ENCODE measurements around the gene SCCPDH. TPM values are rescaled to one million over a fixed set of nuclear protein-coding genes. Genes with fewer than 3 reads are reported as not detected.
A peak's percentile ranks its signal among the peaks of the same experiment; 100 is the strongest.

The SCCPDH gene
- total and polyA plus RNA-seq, 4 donors: 52.1 to 84.3 (median 78.5) TPM

GRCh38 chr1:246708166-246708565 lies 16.0 kb upstream of the SCCPDH start:
- Histone ChIP-seq H3K9me3 (ENCODE audit: control insufficient read depth in 4 of 4, low read length in 3 of 4) (no peaks in the 10 kb centered on the region), H3K27me3 (ENCODE audit: control insufficient read depth in 4 of 4, insufficient read depth in 4 of 4, low read length in 3 of 4) (no peaks in the 10 kb centered on the region), H3K27ac (ENCODE audit: low read depth in 1 of 2, low read length in 2 of 2) (peak overlapping the region; percentile 73 to 86), H3K4me1 (ENCODE audit: control insufficient read depth in 4 of 4, insufficient read depth in 4 of 4, low read length in 3 of 4) (peaks cover 8 to 41% (median 33%) of the 10 kb centered on the region in 4 donors), H3K36me3 (ENCODE audit: control insufficient read depth in 4 of 4, insufficient read depth in 3 of 4, low read depth in 1 of 4, low read length in 3 of 4) (no peaks in the 10 kb centered on the region), H3K4me3 (ENCODE audit: low read depth in 1 of 3, low read length in 3 of 3) (no peak overlapping the region), H3K9ac (ENCODE audit: low read depth in 1 of 2, low read length in 2 of 2) (no peak overlapping the region)
- 93% methylated on average over 6 of the region's 6 CpGs for WGBS
- TF ChIP-seq RAD21 (IDR thresholded peaks at IDR 0.05): no peak
- TF ChIP-seq, protein P1, sequence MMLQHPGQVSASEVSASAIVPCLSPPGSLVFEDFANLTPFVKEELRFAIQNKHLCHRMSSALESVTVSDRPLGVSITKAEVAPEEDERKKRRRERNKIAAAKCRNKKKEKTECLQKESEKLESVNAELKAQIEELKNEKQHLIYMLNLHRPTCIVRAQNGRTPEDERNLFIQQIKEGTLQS (IDR thresholded peaks at IDR 0.05): no peak
- TF ChIP-seq GABPA (IDR thresholded peaks at IDR 0.05 in 1 of 2, conservative IDR thresholded peaks at IDR 0.05 in 1 of 2): no peak
- no peak for TF ChIP-seq YY1 (IDR thresholded peaks at IDR 0.05)
- TF ChIP-seq FOXA2 (IDR thresholded peaks at IDR 0.05): no peak
- no peak for TF ChIP-seq NR2F2 (IDR thresholded peaks at IDR 0.05)
- no peak for TF ChIP-seq FOXA1 (IDR thresholded peaks at IDR 0.05)
- TF ChIP-seq SP1 (IDR thresholded peaks at IDR 0.05): no peak
- no peak for TF ChIP-seq EGR1 (IDR thresholded peaks at IDR 0.05; ENCODE audit: low read depth in 2 of 2)
- no peak for TF ChIP-seq CTCF (IDR thresholded peaks at IDR 0.05; ENCODE audit: low read depth, low read length, missing input control)
- TF ChIP-seq, protein P2, sequence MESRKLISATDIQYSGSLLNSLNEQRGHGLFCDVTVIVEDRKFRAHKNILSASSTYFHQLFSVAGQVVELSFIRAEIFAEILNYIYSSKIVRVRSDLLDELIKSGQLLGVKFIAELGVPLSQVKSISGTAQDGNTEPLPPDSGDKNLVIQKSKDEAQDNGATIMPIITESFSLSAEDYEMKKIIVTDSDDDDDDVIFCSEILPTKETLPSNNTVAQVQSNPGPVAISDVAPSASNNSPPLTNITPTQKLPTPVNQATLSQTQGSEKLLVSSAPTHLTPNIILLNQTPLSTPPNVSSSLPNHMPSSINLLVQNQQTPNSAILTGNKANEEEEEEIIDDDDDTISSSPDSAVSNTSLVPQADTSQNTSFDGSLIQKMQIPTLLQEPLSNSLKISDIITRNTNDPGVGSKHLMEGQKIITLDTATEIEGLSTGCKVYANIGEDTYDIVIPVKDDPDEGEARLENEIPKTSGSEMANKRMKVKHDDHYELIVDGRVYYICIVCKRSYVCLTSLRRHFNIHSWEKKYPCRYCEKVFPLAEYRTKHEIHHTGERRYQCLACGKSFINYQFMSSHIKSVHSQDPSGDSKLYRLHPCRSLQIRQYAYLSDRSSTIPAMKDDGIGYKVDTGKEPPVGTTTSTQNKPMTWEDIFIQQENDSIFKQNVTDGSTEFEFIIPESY (IDR thresholded peaks at IDR 0.05): no peak
- TF ChIP-seq REST (IDR thresholded peaks at IDR 0.05): no peak
- no peak for TF ChIP-seq RXRA (IDR thresholded peaks at IDR 0.05)
- TF ChIP-seq HNF4G (IDR thresholded peaks at IDR 0.05): no peak
- no peak for TF ChIP-seq MAX (IDR thresholded peaks at IDR 0.05)
- TF ChIP-seq TAF1 (conservative IDR thresholded peaks at IDR 0.05): no peak
- no peak for DNase-seq (ENCODE audit: low spot score)

DNA sequence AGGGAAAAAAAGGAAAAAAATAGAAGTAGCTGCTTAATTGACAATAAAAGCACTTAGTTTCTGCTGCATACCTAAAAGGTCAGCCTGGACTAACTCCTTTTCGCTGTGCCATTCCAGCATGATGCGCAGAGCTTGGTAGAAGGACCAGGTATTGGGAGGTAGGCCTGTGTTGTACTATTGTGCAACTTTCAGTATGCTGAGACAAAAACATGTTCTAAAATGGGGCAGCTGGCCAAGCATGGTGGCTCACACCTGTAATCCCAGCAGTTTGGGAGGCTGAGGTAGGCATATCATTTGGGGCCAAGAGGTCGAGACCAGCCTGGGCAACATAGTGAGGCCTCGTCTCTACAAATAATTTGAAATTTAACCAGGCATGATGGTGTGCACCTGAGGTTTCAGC lies 15.0 kb upstream of the SCCPDH start:
- Histone ChIP-seq H3K9ac (ENCODE audit: low read depth in 1 of 2, low read length in 2 of 2) (no peak overlapping the region), H3K27ac (ENCODE audit: low read depth in 1 of 2, low read length in 2 of 2) (peak overlapping the region; percentile 71 to 80), H3K36me3 (ENCODE audit: control insufficient read depth in 4 of 4, insufficient read depth in 3 of 4, low read depth in 1 of 4, low read length in 3 of 4) (no peaks in the 10 kb centered on the region), H3K27me3 (ENCODE audit: control insufficient read depth in 4 of 4, insufficient read depth in 4 of 4, low read length in 3 of 4) (no peaks in the 10 kb centered on the region), H3K9me3 (ENCODE audit: control insufficient read depth in 4 of 4, low read length in 3 of 4) (no peaks in the 10 kb centered on the region), H3K4me1 (ENCODE audit: control insufficient read depth in 4 of 4, insufficient read depth in 4 of 4, low read length in 3 of 4) (peaks cover 8 to 41% (median 33%) of the 10 kb centered on the region in 4 donors), H3K4me3 (ENCODE audit: low read depth in 1 of 3, low read length in 3 of 3) (no peak overlapping the region)
- TF ChIP-seq CTCF (IDR thresholded peaks at IDR 0.05; ENCODE audit: low read depth, low read length, missing input control) (no peak), JUND (IDR thresholded peaks at IDR 0.05) (no peak), NR2F2 (IDR thresholded peaks at IDR 0.05) (no peak), HNF4A (conservative IDR thresholded peaks at IDR 0.05) (no peak), RXRA (IDR thresholded peaks at IDR 0.05) (no peak), FOXA2 (IDR thresholded peaks at IDR 0.05) (no peak), TAF1 (conservative IDR thresholded peaks at IDR 0.05) (no peak), YY1 (IDR thresholded peaks at IDR 0.05) (no peak), REST (IDR thresholded peaks at IDR 0.05) (no peak), SP1 (IDR thresholded peaks at IDR 0.05) (no peak), MAX (IDR thresholded peaks at IDR 0.05) (no peak), HNF4G (IDR thresholded peaks at IDR 0.05) (no peak)
- no peak for DNase-seq (ENCODE audit: low spot score)
- WGBS: 57% methylated on average over 4 of the region's 4 CpGs

Measured in liver (tissue), 9 donors.